NCI-H2107 treated with DMSO at 0.1 percent for 48 hours (cell line): Measurements from ENCODE around the gene PAPLN.

ENCODE experiments used
- DNase-seq: peaks from one replicate; lab custom pipeline; 2025; ENCODE audit not compliant: unreplicated experiment; lab: John Stamatoyannopoulos, UW

PAPLN gene

DNA sequence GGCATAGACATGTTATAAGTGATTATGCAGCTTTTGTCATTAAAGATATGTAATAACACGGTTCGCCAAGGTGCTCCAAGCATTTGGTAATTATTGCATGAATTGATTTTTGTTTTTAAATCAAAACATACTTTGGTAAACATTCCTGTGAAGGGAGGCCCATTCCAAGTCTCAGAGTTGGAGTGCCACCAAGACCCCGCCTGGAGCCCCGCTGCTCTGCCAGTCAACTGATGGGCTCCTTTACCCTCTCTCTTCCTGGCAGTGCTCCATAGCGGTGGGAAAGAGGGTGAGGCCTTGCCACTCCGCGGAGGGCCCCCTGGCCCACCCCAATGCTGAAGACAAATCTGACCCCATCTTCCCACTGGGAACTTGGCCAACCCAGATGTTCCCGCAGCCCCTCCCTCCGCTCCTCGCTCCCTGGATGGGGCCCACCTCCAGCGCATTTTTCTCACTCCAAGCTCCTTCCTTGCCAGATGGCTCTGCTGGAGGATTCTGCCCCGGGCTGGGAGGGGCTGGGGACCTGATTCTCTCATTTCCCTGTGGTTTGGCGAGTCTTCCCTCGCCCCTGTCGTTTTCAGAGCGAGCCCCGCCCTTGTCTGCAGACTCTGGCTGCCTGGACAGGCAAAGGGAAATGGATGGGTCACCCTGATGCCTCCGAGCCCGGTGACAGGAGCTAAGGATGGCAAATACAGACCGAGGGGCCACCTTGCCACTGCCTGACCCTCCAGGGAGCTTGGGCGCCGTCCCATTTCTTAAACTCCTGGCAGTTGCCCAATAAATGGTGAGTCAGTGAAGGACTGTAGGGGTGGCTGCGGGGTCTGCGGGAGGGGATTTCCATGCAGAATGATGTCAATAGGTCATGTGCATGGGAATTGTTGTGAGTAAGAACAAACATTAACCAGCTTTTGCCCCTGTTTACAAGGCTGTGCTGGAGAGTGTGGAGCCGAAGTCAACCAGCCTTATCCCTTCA, 9.2 kb upstream of the PAPLN start:
- no peak for DNase-seq

DNA sequence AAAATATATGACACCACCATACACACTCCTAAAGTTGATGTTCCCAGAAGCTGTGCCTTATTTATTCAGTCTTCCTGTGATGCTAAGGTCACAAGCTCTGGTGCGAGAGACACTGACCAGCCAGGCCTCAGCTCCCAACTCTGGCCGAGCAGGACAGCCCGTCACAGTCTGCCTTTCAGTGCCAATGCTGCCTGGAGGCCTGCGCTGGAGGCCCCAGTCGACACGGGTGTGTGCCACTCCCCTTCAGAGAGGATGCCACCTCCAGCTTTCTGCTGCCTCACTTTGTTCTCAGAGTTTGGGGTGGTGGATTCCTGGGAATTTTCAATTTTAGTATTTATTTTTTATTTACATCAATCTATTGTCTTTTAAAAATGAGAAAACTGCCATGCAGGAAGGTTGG, 7.3 kb upstream of the PAPLN start:
- DNase-seq, result no peak

DNA sequence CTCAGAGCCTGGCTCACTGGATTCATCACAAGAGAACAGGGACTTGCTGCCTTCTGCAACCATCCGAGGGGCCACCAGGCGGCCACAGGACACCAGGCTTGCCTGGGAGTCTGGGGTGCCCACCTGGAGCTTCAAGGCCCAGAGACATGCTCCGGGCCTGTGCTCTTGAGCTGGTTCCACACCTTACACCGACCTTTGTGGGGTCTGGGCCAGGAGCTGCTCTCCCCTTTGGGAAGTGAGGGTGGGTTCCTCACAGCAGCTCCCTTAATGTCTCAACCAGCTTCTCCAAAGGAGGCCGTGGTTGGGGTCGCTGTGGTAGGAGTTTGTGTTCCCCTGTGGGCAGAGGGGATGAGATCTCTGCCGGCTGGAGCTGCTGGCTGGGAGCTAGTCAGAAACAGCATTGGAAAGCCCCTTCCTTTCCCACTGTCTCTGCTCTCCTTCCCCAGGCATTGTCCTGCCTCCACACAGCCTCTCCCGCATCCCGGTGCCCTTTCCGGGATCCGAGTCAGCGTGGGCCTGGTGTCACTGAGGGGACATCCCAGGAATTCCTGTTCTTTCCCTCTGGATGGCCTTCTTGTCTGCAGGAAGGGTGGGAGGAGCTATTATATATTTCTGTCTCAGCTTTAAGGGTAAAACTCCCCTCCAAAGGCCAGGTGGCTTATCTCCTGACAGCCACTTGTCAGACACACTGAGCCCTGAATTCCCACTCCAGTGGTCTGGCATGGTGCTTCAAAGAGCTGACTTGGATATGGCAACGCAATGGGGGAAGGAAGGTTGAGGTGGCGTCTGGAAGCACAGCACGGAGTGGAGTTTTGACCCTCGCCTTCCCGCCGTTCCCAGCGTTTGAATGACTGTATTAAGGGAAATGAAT, 5.1 kb upstream of the PAPLN start:
- no peak for DNase-seq

DNA sequence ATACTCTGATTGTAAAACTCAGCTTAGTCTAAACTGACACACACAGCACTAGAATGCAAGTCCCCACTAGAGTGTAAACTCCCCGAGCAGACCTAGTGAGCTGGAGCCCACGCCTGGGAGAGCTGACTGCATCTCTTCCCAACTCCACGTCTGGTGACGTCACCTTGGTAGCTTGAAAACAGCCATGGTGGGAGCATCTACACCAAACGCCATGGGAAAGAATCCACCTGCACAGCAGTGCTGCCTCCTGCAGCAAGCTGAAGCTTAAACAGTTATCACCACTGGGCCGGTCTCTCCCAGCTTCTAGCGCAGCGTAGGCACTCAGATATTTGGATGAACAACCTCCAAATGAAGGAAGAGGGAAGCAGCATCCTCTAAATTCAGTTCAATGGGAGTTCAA, 4.3 kb upstream of the PAPLN start:
- no peak for DNase-seq

DNA sequence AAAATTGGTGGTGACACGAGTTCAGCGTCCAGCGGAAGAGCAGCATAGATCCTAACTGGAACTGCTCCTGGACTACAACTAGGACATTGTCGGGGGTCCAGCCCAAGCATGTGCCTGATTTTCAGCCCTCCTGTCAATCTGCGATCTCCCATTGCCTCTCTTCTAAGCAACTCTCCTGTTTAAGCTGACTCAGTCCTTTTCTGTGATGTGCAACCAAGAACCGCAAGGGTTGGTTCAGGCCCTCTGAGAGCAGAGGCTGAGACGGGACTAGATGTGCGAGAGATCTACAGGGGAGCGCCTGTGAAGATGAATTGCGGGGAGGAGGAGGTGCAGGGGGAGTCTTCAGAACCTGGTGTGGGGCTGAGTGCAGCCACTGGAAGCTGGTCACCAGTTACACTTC, 3.7 kb upstream of the PAPLN start:
- no peak for DNase-seq

DNA sequence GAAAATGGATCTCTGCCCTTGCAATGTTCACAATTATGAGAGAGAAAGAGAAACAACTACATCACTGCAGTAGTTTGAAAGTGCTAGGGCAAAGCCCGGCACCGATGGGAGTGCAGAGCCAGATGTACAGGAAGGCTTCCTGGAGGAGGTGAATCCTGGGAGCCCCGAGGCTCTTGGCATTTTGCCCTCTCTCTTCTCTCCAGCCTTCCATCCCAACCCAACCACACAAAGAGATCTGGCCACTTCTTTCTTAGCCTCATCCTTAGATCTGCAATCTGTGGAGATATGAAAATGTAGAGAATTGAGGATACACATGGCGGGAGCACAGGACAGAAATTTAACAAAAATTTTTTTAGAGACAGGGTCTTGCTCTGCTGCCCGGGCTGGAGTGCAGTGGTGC, 3.3 kb upstream of the PAPLN start:
- DNase-seq, result no peak

DNA sequence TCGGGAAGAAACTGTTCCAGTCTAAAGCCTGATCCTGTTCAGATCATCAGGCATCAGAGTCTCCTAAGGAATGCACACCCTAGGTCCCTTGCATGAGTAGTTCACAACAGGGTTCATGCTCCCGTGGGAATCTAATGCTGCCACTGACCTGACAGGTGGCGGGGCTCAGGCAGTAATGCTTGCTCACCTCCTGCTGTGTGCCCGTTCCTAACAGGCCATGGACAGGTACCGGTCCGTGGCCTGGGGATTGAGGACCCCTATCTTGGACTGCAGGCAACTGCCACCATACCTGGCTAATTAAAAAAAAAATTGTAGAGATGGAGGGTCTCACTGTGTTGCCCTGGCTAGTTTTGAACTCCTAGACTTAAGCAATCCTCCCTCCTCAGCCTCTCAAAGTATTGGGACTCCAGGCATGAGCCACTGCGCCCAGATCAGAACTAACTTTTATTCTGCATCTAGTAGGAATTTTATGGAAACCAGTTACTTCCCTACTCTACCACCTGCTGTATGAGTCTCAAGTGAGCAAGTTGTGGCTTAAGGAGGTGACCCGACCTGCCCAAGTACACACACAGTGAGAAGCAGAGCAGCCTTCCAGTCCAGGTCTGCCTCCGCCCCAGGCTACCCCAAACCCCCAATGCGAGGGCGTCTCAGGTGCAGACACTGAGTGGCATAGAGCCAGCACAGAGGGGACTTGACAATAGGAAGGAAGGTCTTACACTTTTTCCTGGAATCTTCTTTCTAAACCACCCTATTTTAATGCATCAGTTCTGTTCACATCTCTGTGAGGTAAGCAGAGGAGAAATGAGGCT, 2.5 kb upstream of the PAPLN start:
- DNase-seq, result no peak

DNA sequence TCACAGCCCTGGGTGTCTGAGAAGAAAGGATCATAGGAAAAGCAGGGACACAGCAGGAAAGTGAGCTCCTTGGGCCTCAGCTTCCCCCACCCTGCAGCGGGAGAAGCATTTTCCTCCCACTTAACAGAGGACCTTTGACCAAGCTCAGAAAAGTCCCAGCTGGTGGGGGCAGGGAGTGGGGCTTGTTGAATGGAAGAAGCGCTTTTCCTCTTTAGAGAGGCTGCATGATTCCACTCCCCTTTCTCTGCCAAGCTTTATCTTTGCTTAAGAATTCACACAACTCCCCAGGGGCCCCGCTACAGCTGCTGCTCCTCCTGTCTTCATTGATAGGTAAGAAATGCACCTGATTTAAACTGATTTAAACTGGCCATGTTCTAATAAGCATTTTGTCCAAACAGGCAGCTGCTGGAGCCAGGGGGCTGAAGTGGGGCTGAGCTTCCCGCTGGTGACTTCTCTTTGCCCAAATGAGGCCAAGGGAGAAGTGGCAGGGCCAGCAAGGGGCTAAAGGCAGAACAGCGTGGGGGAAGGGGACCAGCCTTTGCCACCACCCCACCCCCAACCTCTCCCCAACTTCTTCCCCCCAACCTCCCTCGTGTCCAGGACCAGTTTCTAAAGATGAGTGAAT, 1.7 kb upstream of the PAPLN start:
- peak; percentile 27 for DNase-seq

DNA sequence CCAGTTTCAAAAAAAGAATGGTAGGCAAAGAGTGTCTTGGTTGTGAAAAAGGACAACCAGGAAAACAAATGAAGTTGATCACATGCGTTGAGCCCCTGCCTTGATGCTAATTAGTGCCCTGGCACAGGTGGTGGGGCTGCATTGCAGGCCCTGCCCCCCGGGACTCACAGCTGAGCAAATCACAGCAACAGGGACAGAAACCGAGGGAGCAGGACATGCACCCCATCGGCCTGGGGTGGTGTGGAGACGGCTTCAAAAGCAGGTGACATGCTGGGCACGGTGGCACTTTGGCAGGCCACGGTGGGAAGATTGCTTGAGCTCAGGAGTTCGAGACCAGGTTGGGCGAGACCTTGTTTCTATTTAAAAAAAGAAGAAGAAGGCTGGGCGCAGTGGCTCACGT, 1.1 kb upstream of the PAPLN start:
- DNase-seq, result no peak

DNA sequence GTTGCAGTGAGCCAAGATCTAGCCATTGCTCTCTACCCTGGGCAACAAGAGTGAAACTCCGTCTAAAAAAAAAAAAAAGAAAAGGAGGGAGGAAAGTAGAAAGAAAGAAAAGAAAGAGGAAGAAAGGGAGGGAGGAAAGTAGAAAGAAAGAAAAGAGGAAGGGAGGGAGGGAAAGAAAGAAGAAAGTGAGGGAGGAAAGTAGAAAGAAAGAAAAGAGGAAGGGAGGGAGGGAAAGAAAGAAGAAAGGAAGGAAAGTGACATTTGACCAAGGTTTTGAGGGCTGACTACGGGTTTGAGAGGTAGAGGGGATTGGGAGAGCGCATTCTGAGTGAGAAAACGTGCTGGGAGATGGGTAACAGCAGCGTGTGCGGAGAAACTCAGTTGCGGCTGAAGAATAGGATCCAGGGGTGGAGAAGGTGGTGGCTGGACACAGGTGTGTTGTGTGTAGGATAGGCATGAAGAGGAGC, 521 bp upstream of the PAPLN start:
- no peak for DNase-seq

DNA sequence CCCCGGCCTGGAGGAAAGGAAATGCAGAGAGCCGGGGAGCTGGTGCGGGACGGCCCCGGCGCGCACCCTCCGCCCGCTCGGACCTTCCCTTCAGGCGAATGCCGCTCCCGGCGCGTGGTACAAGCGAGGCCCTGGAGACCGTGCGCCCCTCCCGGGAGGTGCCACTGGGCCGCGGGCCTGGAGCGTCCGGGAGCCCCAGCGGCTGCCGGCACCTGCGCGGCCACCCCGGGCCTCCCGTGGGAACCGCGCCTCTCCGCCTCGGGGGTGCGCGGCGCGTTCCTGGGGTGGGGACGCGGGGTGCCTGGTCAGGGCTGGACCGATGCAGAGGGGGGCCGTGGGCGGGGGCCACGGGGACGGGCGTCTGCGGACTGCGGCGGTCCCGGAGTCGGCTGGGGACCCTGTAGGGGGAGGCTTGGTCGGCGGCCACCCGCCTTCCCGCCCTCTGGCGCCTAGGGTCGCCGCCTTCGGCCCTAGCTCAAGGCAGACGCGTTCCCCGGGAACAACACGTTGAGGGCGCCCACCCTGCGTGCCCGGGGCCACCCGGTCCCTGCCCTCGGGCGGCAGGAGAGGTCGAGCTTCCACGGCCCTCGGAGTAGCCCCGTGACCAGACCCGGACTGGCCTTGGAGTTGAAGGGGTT, 599 bp downstream of the PAPLN start:
- DNase-seq, result no peak

DNA sequence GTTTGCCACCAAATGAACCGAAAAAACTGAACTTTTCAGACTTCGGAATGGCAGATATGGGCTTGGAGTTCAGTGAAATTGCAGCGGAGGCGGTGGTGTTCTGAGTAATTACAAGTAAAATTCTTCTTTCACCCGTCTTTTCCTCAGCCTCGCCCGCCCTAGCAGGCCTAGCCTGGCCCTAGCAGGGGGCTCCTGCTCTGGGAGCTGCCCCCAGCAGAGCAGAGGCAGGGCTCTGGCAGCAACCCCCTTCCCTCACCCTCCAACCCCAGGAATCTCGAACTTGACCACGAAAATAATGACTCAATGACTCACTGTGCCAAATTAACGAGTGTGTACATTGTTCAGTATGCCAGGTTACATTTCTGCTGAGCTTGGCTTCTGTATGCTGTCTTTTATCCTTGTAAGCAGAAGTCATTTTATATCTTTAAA, 1.1 kb downstream of the PAPLN start:
- DNase-seq, result no peak

DNA sequence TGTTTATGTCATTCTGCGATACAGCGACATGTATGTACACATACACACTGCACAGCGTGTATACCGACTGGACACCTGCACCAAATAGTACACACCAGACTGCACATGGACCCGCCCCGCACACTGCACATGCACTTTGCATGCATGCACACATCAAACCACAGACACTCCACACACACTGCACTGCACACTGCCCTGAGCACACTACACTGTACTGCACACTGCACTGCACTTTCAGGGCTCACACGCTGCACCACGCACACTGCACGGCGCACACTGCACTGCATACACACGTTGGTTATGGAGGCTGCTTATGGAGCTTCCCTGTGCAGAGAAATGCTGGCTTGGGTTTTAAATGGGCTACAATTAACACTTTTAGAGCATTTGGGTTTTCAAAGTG, 1.6 kb downstream of the PAPLN start:
- DNase-seq, result no peak

DNA sequence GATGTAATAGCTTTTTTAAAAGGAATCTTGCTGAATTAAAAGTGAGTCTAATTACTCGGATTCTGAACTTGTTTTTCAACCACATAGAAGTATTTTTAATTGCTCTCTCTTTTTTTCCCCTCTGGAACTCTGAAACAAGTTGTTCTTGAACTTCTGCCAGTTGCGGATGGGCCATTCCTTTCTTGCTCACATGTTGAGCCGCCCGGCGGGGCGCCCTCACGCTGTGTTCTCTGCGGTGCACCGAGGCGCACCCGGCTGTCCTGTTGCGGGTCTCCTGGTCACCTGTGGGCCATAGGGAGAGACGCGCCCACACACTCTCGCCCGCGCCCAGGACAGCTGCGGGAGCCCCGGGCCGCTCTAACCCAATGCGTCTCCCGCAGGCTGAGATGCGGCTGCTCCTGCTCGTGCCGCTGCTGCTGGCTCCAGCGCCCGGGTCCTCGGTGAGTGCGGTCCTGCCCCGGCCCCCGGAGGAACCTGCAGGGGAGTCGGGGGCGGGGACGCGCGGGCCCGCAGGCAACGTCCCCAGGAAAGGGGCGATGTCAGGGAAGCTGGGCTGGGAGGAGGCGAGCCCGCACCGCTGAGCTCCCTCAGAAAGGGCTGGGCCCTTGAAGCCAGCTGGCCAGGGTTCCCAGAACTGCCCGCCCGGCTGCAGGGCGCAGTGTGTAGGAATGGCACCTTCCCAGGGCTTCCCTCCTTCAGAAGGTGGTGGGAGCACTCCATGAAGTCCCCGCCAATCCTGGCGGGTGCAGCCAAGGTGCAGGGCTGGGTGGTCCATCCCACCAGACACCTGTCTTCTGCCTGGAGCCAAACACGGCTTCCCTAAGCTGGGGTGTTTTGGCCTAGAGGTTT, 2.3 kb downstream of the PAPLN start:
- no peak for DNase-seq

DNA sequence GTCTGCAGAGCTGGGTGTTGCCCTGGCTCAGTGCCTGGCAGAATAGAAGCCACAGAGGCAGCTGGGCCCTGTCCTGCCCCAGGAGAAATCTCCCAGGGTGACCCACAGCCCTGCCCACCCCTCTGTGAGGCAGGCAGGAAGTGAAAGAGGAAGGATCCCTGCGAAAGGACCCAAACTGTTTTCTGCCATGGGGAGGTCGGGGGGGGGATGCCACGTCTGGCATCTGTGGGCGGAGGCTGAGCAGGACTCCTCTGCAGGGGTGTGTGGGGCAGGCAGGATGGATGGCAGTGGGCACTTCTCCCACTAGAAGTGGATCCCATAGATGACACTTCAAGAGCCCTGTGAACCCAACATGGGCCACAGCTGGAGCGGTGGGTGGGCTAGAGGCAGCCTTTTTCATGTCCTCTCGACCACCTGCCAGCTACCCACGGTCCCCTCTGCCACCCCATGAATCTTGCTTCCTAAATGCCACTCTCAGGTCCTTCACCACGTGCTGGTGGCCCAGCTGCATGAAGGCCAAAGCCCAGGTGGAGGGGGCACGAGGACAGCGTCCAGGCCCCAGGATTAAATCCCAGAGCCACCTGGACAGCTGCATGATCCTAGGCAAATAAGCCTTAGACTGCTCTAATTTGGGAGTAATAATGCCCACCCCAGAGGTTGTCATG, 3.6 kb downstream of the PAPLN start:
- no peak for DNase-seq

DNA sequence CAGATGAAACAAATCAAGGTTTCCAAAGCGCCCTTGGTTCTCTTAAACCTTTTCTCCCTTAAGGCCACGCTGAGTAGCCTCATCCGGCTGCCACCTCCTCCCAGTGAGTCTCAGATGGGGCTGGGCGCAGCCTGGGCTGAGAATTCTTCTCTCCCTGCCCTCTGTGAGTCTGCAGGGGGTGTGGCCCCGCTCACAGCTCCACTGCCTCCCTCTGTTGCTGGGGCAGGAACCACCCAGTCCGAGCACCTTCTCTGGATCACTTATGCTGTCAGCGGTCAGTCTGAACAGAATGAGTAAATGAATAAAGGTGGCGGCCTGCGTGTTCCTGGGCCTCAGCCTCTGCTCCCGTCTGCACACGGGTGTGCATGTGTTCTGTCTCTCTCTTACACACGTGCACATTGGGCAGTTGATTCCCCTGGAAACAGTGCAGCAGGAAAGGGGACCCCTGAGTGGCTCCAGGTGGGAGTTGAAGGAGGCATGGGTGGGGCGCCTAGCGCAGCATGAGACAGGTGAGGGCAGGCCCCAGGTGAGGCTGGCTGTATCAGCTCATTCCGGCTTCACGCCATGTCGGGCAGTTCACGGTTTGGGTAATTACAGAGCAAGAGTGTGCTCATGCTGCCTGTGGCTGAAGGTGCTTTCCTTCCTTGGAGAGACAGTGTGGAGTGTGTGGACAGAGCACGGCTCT, 4.3 kb downstream of the PAPLN start:
- no peak for DNase-seq

DNA sequence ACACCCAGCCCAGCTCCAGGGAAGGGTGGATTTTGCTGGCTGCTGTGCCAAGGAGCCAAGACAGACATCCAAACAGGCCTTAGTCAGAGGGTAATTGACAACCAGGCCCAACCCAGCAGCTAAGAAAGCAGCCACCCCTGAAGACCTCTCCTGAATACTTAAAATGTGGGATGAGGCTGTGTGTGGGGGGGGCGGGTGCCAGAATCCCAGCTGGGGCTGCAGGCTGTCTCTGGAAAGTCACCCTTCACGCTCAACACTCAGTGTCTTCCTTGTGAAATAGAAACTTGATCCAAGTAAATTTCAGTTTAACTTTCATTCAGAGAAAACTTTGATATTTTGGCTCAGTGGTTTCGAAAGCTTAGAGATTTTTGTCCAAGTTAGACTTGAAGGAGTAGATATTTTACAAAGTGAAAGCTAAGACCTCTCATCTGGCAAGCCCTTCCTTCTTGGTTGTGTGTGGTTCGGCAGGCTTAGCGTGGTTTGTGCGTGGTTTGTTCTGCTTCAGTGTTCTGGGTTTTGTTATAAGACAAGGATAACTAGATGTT, 5.1 kb downstream of the PAPLN start:
- DNase-seq, result no peak

DNA sequence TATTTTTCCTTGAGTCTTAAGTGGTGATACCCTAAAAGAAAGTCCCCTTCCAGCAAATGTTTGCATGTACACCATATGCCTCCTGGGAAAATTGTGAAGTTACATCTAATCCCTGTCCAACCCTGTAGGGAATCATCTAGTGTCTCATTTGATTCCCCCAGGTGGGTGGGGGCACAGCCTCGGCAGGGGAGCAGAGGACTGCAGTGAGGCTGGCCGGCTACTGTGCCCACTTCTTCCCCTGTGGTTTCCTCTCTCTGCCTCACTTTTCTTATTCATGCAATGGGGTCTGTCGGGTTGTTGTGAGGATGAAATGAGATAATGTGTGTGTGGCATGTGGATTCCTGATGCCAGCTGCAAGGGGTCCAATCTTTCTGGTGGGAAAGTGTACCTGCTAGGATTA, 6.0 kb downstream of the PAPLN start:
- DNase-seq, result no peak
